RWPE2 (cell line): ENCODE data around the gene DNAH14.
"Not testable (repeated sequence)": the region's sequence is repeated elsewhere in the genome, so short reads cannot be mapped to it uniquely, and the experiment has no call there.

Source experiments
- ATAC-seq: fragments of 200-7000 bp; cut with Tn5 transposase; 3 replicates; pipeline ENCODE4 v1.9.1; 2021; ENCODE audit warnings: low read depth
- DNase-seq: peaks from one replicate; pipeline ENCODE4 v3.0.0-alpha.2; 2020; ENCODE audit warnings: low spot score
- H3K27ac ChIP-seq: fragments of 450-650 bp; 2 replicates; pipeline ENCODE4 v1.5.1; 2017; ENCODE audit warnings: mild to moderate bottlenecking; ENCODE audit not compliant: poor library complexity, severe bottlenecking
- H3K27me3 ChIP-seq: fragments of 250-450 bp; sonication (Bioruptor Pico); 2 replicates; pipeline ENCODE4 v1.5.1; 2021; ENCODE audit warnings: mild to moderate bottlenecking, moderate library complexity; ENCODE audit not compliant: insufficient read depth, poor library complexity, severe bottlenecking
- H3K36me3 ChIP-seq: fragments of 250-450 bp; sonication (Bioruptor Pico); 2 replicates; pipeline ENCODE4 v1.5.1; 2020; ENCODE audit warnings: low read depth, mild to moderate bottlenecking, moderate library complexity
- H3K4me1 ChIP-seq: fragments of 250-450 bp; sonication (Bioruptor Pico); 2 replicates; pipeline ENCODE4 v1.5.1; 2021; ENCODE audit warnings: mild to moderate bottlenecking, moderate library complexity; ENCODE audit not compliant: insufficient read depth, poor library complexity, severe bottlenecking
- H3K4me3 ChIP-seq: fragments of 250-450 bp; sonication (Bioruptor Pico); 2 replicates; pipeline ENCODE4 v1.5.1; 2021; ENCODE audit warnings: mild to moderate bottlenecking, moderate library complexity; ENCODE audit not compliant: severe bottlenecking
- H3K9me3 ChIP-seq: fragments of 250-450 bp; sonication (Bioruptor Pico); 2 replicates; pipeline ENCODE4 v1.5.1; 2021; ENCODE audit warnings: mild to moderate bottlenecking, moderate library complexity; ENCODE audit not compliant: severe bottlenecking
- TF ChIP-seq, protein P1 (sequence below): fragments of 450-650 bp; IDR thresholded peaks from one replicate; pipeline ENCODE4 v1.5.1; 2017; ENCODE audit warnings: mild to moderate bottlenecking, moderate library complexity; ENCODE audit not compliant: poor library complexity, severe bottlenecking

Gene DNAH14

GRCh38 chr1:224931605-224932004 lies 2.1 kb downstream of the DNAH14 start:
- H3K9me3 ChIP-seq: no peaks in the 10 kb centered on the region
- H3K36me3 ChIP-seq: no peaks in the 10 kb centered on the region
- no peaks in the 10 kb centered on the region for H3K4me1 ChIP-seq
- H3K27ac ChIP-seq: no peak overlapping the region
- H3K4me3 ChIP-seq: no peak overlapping the region
- TF ChIP-seq, protein P1, sequence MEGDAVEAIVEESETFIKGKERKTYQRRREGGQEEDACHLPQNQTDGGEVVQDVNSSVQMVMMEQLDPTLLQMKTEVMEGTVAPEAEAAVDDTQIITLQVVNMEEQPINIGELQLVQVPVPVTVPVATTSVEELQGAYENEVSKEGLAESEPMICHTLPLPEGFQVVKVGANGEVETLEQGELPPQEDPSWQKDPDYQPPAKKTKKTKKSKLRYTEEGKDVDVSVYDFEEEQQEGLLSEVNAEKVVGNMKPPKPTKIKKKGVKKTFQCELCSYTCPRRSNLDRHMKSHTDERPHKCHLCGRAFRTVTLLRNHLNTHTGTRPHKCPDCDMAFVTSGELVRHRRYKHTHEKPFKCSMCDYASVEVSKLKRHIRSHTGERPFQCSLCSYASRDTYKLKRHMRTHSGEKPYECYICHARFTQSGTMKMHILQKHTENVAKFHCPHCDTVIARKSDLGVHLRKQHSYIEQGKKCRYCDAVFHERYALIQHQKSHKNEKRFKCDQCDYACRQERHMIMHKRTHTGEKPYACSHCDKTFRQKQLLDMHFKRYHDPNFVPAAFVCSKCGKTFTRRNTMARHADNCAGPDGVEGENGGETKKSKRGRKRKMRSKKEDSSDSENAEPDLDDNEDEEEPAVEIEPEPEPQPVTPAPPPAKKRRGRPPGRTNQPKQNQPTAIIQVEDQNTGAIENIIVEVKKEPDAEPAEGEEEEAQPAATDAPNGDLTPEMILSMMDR: no peak
- ATAC-seq (no peak), DNase-seq (no peak)
- no peaks in the 10 kb centered on the region for H3K27me3 ChIP-seq

GRCh38 chr1:224932607-224933249 lies 3.3 kb downstream of the DNAH14 start:
- Histone ChIP-seq H3K4me3 (no peak overlapping the region), H3K27me3 (no peaks in the 10 kb centered on the region), H3K36me3 (no peaks in the 10 kb centered on the region), H3K27ac (no peak overlapping the region), H3K9me3 (no peaks in the 10 kb centered on the region), H3K4me1 (no peaks in the 10 kb centered on the region)
- ATAC-seq: no peak
- no peak for DNase-seq
- TF ChIP-seq, protein P1: no peak

GRCh38 chr1:224933584-224933983 lies 4.1 kb downstream of the DNAH14 start:
- TF ChIP-seq, protein P1: no peak
- no peaks in the 10 kb centered on the region for H3K9me3 ChIP-seq
- no peak overlapping the region for H3K27ac ChIP-seq
- no peak for DNase-seq
- no peaks in the 10 kb centered on the region for H3K36me3 ChIP-seq
- H3K4me3 ChIP-seq: no peak overlapping the region
- ATAC-seq: no peak
- H3K27me3 ChIP-seq: no peaks in the 10 kb centered on the region
- no peaks in the 10 kb centered on the region for H3K4me1 ChIP-seq

GRCh38 chr1:224938652-224939051 lies 9.2 kb downstream of the DNAH14 start:
- no peaks in the 10 kb centered on the region for H3K9me3 ChIP-seq
- H3K27ac ChIP-seq: no peak overlapping the region
- TF ChIP-seq, protein P1: no peak
- no peak for ATAC-seq
- no peaks in the 10 kb centered on the region for H3K36me3 ChIP-seq
- no peaks in the 10 kb centered on the region for H3K4me1 ChIP-seq
- no peak overlapping the region for H3K4me3 ChIP-seq
- H3K27me3 ChIP-seq: no peaks in the 10 kb centered on the region
- DNase-seq: no peak

DNA sequence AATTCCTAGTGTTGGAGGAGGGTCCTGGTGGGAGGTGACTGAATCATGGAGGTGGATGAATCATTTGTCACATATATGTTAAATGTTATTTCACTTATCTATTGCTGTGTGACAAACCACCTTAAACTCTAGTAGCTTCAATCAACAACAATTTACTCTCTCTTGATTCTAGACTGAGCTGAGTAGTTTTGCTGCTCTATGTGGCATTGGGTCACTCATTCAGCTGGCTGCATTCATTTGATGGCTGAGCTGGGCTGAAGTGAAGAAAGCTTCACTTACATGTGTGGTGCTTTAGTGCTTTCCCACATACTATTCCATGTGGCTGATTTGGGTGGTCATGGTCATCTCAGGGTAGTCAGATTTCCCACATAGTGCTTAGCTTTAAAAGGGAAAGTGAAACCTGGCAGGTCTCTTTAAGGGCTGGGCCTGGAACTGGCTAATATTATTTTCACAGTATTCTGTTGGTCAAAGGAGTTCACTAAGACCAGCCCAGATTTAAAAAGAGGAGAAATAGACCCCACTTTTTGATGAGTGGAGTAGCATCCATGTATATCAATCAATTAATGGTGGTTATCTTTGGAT lies 10.5 kb downstream of the DNAH14 start:
- ATAC-seq (no peak), DNase-seq (no peak)
- TF ChIP-seq, protein P1: no peak
- Histone ChIP-seq H3K9me3 (no peaks in the 10 kb centered on the region), H3K4me1 (no peaks in the 10 kb centered on the region), H3K4me3 (no peak overlapping the region), H3K27me3 (no peaks in the 10 kb centered on the region), H3K36me3 (no peaks in the 10 kb centered on the region), H3K27ac (no peak overlapping the region)

- H3K9me3 ChIP-seq, DNase-seq, H3K4me1 ChIP-seq, H3K27me3 ChIP-seq, H3K36me3 ChIP-seq, H3K27ac ChIP-seq, ATAC-seq, H3K4me3 ChIP-seq: not testable (repeated sequence)
These were observed 11.3 kb downstream of the DNAH14 start for GRCh38 chr1:224940735-224941134.

DNA sequence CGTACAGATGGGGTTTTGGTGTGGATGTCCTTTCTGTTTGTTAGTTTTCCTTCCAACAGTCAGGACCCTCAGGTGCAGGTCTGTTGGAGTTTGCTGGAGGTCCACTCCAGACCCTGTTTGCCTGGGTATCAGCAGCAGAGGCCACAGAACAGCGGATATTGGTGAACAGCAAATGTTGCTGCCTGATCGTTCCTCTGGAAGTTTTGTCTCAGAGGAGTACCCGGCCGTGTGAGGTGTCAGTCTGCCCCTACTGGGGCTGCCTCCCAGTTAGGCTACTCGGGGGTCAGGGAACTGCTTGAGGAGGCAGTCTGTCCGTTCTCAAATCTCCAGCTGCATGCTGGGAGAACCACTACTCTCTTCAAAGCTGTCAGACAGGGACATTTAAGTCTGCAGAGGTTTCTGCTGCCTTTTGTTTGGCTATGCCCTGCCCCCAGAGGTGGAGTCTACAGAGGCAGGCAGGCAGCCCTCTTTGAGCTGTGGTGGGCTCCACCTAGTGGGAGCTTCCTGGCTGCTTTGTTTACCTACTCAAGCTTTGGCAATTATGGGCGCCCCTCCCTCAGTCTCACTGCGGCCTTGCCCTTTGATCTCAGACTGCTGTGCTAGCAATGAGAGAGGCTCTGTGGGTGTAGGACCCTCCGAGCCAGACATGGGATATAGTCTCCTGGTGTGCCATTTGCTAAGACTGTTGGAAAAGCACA lies 16.3 kb downstream of the DNAH14 start:
- H3K9me3 ChIP-seq, ATAC-seq, H3K4me1 ChIP-seq, H3K27ac ChIP-seq, H3K4me3 ChIP-seq, DNase-seq, H3K27me3 ChIP-seq, H3K36me3 ChIP-seq: not testable (repeated sequence)
